Upper lobe of left lung (tissue), 4 donors: Measurements from ENCODE around the gene SNAI3.

Experiments used
- EP300 ChIP-seq, 4 donors: sonication (generic); formaldehyde crosslinking; IDR thresholded peaks; one replicate each; pipeline ENCODE4 v1.5.1; 2017; ENCODE audit warnings: antibody characterized with exemption in 4 of 4, control low read depth in 2 of 4
- POLR2A ChIP-seq, 4 donors: fragments of 450-650 bp; IDR thresholded peaks; one replicate each; pipeline ENCODE4 v1.5.1; 2016 to 2017; ENCODE audit warnings: antibody characterized with exemption in 4 of 4, mild to moderate bottlenecking in 2 of 4
- POLR2AphosphoS5 ChIP-seq, 2 donors: sonication (generic); formaldehyde crosslinking; IDR thresholded peaks; one replicate each; pipeline ENCODE4 v1.5.1; 2017; ENCODE audit warnings: antibody characterized with exemption in 2 of 2
- TF ChIP-seq, protein P1 (sequence below), 6 experiments: fragments of 450-650 bp in 4 of 6; fragments of 200-600 bp in 2 of 6; sonication (generic) in 2 of 6; IDR thresholded peaks; one replicate each; pipeline ENCODE4 v1.5.1; 2016 to 2019; ENCODE audit warnings: antibody characterized with exemption in 6 of 6

GRCh38 chr16:88690341-88691128 lies 4.2 kb upstream of the SNAI3 start:
- TF ChIP-seq, protein P1, sequence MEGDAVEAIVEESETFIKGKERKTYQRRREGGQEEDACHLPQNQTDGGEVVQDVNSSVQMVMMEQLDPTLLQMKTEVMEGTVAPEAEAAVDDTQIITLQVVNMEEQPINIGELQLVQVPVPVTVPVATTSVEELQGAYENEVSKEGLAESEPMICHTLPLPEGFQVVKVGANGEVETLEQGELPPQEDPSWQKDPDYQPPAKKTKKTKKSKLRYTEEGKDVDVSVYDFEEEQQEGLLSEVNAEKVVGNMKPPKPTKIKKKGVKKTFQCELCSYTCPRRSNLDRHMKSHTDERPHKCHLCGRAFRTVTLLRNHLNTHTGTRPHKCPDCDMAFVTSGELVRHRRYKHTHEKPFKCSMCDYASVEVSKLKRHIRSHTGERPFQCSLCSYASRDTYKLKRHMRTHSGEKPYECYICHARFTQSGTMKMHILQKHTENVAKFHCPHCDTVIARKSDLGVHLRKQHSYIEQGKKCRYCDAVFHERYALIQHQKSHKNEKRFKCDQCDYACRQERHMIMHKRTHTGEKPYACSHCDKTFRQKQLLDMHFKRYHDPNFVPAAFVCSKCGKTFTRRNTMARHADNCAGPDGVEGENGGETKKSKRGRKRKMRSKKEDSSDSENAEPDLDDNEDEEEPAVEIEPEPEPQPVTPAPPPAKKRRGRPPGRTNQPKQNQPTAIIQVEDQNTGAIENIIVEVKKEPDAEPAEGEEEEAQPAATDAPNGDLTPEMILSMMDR (IDR thresholded peaks at IDR 0.05) = no peak
- no peak for TF ChIP-seq POLR2A (IDR thresholded peaks at IDR 0.05)
- TF ChIP-seq POLR2AphosphoS5 (IDR thresholded peaks at IDR 0.05) = no peak
- TF ChIP-seq EP300 (IDR thresholded peaks at IDR 0.05) = no peak
